HepG2 (cell line): ENCODE results near the gene VEGFB. TPM values are rescaled to one million over a fixed set of nuclear protein-coding genes. Genes with fewer than 3 reads are reported as not detected.

Source experiments
- BRD4 ChIP-seq: sonication (generic); formaldehyde crosslinking; IDR thresholded peaks from 2 replicates; pipeline ENCODE4 v1.4.0; 2020; ENCODE audit warnings: missing genetic modification reagents
- FLYWCH1 ChIP-seq: sonication (generic); formaldehyde crosslinking; IDR thresholded peaks from 2 replicates; pipeline ENCODE4 v1.8.1; 2023; ENCODE audit warnings: mild to moderate bottlenecking, missing genetic modification reagents
- MEF2D ChIP-seq: sonication (generic); formaldehyde crosslinking; IDR thresholded peaks from 2 replicates; pipeline ENCODE4 v1.5.1; 2020; ENCODE audit warnings: mild to moderate bottlenecking, missing genetic modification reagents
- MXI1 ChIP-seq: IDR thresholded peaks from 3 replicates; pipeline ENCODE4 v1.6.1; 2012; ENCODE audit warnings: low read depth, low read length, inconsistent platforms, borderline replicate concordance
- SP1 ChIP-seq, 2 experiments: fragments of 450-650 bp in 1 of 2; sonication (generic) in 1 of 2; formaldehyde crosslinking in 1 of 2; IDR thresholded peaks; 2 replicates each; pipeline versions ENCODE4 v1.4.0 to v1.6.1; 2016 to 2020; ENCODE audit warnings: missing genetic modification reagents in 1 of 2
- SYNCRIP ChIP-seq: fragments of 200-400 bp; formaldehyde crosslinking; IDR thresholded peaks from 2 replicates; pipeline ENCODE4 v1.6.1; 2018; ENCODE audit warnings: mild to moderate bottlenecking, low read depth, low read length; ENCODE audit not compliant: insufficient read depth
- ZNF225 ChIP-seq: sonication (generic); formaldehyde crosslinking; IDR thresholded peaks from 2 replicates; pipeline ENCODE4 v1.4.0; 2020; ENCODE audit warnings: mild to moderate bottlenecking, missing genetic modification reagents
- polyA plus RNA-seq, 8 experiments: library from polyadenylated mRNA; depleted of rRNA in 3 of 8; stranded (reverse) in 7 of 8; unstranded in 1 of 8; fragments of >200 nt; fragmentation: Illumina TruSeq in 4 of 8; extraction: Trizol in 4 of 8; gene quantifications; 2 replicates each; pipeline versions ENCODE4 v1.2.1 to v1.2.3, GENCODE V29; 2011 to 2016; ENCODE audit warnings: low read depth in 4 of 8, missing spikeins in 1 of 8, mixed read lengths in 1 of 8; ENCODE audit not compliant: insufficient read depth in 1 of 8
- total RNA-seq, 5 experiments: library from RNA; depleted of rRNA; stranded (reverse); fragments of >200 nt; fragmentation: Illumina TruSeq; extraction: Trizol; gene quantifications; 2 replicates each; pipeline ENCODE4 v1.2.3, GENCODE V29; 2016; ENCODE audit warnings: low read depth in 1 of 5
- TF ChIP-seq, protein P1 (sequence below): sonication (generic); formaldehyde crosslinking; IDR thresholded peaks from 2 replicates; pipeline ENCODE4 v1.4.0; 2020; ENCODE audit warnings: missing genetic modification reagents, borderline replicate concordance
- TF ChIP-seq, protein P2 (sequence below): sonication (generic); formaldehyde crosslinking; IDR thresholded peaks from 2 replicates; pipeline ENCODE4 v1.4.0; 2020; ENCODE audit warnings: missing genetic modification reagents
- TF ChIP-seq, protein P3 (sequence below): sonication (generic); IDR thresholded peaks from 2 replicates; pipeline ENCODE4 v1.6.1; 2016; ENCODE audit warnings: low read depth, borderline replicate concordance
- TF ChIP-seq, protein P4 (sequence below): sonication (generic); formaldehyde crosslinking; IDR thresholded peaks from 2 replicates; pipeline ENCODE4 v1.5.0; 2020; ENCODE audit warnings: missing genetic modification reagents
- TF ChIP-seq, protein P5 (sequence below), 2 experiments: sonication (generic) in 1 of 2; formaldehyde crosslinking in 1 of 2; IDR thresholded peaks; 2 replicates each; pipeline versions ENCODE4 v1.4.0 to v1.6.1; 2016 to 2020; ENCODE audit warnings: borderline replicate concordance in 1 of 2, low read depth in 1 of 2, mild to moderate bottlenecking in 1 of 2, missing genetic modification reagents in 1 of 2
- TF ChIP-seq, protein P6 (sequence below): sonication (generic); formaldehyde crosslinking; IDR thresholded peaks from 2 replicates; pipeline ENCODE4 v1.8.0; 2023; ENCODE audit warnings: mild to moderate bottlenecking, missing genetic modification reagents

Gene VEGFB
- total and polyA plus RNA-seq, 2 of the 13 experiments (the other 11 are each of a cell fraction or from before 2014, with no cell fraction given) = 9.0 to 11.3 TPM

DNA sequence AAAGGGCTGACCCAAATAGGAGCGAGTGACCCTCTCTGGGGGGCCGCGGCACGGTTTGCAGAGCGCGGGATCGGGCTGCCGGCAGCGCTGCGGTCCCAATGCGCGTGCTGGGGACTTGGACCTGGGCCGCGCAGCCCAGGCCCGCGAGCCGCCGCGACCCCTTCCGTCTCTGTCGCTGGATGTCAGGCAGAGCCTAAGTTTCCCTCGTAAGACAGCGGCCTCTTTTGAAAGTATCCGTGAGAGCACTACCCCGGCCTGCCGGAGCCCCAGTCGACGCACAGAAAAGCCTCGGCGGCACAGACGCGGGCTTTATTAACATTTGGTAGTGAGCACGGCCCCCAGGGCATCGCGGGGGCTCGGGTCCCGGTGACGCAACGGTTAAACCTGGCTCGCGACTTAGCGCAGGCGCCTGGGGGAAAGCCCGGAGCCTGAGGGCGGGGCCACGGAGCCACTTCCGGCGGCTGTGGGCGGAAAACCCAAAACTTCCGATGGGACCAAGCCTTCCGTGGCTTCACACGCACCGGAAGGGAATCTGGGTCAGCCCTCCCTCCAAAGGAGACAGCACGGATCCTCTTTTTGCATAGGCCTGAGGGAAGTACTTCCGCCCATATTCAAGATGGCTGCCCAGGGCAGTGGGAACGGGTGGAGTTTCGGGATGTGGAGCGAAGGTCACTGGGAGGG lies 35.3 kb downstream of the VEGFB start (continued):
- TF ChIP-seq, protein P1, sequence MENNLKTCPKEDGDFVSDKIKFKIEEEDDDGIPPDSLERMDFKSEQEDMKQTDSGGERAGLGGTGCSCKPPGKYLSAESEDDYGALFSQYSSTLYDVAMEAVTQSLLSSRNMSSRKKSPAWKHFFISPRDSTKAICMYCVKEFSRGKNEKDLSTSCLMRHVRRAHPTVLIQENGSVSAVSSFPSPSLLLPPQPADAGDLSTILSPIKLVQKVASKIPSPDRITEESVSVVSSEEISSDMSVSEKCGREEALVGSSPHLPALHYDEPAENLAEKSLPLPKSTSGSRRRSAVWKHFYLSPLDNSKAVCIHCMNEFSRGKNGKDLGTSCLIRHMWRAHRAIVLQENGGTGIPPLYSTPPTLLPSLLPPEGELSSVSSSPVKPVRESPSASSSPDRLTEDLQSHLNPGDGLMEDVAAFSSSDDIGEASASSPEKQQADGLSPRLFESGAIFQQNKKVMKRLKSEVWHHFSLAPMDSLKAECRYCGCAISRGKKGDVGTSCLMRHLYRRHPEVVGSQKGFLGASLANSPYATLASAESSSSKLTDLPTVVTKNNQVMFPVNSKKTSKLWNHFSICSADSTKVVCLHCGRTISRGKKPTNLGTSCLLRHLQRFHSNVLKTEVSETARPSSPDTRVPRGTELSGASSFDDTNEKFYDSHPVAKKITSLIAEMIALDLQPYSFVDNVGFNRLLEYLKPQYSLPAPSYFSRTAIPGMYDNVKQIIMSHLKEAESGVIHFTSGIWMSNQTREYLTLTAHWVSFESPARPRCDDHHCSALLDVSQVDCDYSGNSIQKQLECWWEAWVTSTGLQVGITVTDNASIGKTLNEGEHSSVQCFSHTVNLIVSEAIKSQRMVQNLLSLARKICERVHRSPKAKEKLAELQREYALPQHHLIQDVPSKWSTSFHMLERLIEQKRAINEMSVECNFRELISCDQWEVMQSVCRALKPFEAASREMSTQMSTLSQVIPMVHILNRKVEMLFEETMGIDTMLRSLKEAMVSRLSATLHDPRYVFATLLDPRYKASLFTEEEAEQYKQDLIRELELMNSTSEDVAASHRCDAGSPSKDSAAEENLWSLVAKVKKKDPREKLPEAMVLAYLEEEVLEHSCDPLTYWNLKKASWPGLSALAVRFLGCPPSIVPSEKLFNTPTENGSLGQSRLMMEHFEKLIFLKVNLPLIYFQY (CRISPR knock-in tag) = peak; percentile 45; the same call in 1 of the 2 replicates
- TF ChIP-seq, protein P2, sequence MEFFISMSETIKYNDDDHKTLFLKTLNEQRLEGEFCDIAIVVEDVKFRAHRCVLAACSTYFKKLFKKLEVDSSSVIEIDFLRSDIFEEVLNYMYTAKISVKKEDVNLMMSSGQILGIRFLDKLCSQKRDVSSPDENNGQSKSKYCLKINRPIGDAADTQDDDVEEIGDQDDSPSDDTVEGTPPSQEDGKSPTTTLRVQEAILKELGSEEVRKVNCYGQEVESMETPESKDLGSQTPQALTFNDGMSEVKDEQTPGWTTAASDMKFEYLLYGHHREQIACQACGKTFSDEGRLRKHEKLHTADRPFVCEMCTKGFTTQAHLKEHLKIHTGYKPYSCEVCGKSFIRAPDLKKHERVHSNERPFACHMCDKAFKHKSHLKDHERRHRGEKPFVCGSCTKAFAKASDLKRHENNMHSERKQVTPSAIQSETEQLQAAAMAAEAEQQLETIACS = peak; percentile 71; the same call in 1 of the 2 replicates
- no peak for TF ChIP-seq FLYWCH1 (CRISPR knock-in tag)
- no peak for TF ChIP-seq ZNF225 (CRISPR knock-in tag)
- TF ChIP-seq, protein P3, sequence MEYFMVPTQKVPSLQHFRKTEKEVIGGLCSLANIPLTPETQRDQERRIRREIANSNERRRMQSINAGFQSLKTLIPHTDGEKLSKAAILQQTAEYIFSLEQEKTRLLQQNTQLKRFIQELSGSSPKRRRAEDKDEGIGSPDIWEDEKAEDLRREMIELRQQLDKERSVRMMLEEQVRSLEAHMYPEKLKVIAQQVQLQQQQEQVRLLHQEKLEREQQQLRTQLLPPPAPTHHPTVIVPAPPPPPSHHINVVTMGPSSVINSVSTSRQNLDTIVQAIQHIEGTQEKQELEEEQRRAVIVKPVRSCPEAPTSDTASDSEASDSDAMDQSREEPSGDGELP = no peak
- TF ChIP-seq, protein P4, sequence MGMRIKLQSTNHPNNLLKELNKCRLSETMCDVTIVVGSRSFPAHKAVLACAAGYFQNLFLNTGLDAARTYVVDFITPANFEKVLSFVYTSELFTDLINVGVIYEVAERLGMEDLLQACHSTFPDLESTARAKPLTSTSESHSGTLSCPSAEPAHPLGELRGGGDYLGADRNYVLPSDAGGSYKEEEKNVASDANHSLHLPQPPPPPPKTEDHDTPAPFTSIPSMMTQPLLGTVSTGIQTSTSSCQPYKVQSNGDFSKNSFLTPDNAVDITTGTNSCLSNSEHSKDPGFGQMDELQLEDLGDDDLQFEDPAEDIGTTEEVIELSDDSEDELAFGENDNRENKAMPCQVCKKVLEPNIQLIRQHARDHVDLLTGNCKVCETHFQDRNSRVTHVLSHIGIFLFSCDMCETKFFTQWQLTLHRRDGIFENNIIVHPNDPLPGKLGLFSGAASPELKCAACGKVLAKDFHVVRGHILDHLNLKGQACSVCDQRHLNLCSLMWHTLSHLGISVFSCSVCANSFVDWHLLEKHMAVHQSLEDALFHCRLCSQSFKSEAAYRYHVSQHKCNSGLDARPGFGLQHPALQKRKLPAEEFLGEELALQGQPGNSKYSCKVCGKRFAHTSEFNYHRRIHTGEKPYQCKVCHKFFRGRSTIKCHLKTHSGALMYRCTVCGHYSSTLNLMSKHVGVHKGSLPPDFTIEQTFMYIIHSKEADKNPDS (CRISPR knock-in tag) = no peak; the same call in 1 of the 2 replicates
- TF ChIP-seq, protein P5, sequence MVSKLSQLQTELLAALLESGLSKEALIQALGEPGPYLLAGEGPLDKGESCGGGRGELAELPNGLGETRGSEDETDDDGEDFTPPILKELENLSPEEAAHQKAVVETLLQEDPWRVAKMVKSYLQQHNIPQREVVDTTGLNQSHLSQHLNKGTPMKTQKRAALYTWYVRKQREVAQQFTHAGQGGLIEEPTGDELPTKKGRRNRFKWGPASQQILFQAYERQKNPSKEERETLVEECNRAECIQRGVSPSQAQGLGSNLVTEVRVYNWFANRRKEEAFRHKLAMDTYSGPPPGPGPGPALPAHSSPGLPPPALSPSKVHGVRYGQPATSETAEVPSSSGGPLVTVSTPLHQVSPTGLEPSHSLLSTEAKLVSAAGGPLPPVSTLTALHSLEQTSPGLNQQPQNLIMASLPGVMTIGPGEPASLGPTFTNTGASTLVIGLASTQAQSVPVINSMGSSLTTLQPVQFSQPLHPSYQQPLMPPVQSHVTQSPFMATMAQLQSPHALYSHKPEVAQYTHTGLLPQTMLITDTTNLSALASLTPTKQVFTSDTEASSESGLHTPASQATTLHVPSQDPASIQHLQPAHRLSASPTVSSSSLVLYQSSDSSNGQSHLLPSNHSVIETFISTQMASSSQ (IDR thresholded peaks at IDR 0.05; ENCODE audit: low read depth) = peak; percentile 38; the same call in 1 of the 2 replicates
- TF ChIP-seq, protein P5 (CRISPR knock-in tag; IDR thresholded peaks at IDR 0.05; ENCODE audit: borderline replicate concordance) = no peak; the same call in 1 of the 2 replicates
- TF ChIP-seq SP1 (IDR thresholded peaks at IDR 0.05) = no peak
- TF ChIP-seq SP1 (CRISPR knock-in tag; IDR thresholded peaks at IDR 0.05) = peak; percentile 91
- TF ChIP-seq, protein P6, sequence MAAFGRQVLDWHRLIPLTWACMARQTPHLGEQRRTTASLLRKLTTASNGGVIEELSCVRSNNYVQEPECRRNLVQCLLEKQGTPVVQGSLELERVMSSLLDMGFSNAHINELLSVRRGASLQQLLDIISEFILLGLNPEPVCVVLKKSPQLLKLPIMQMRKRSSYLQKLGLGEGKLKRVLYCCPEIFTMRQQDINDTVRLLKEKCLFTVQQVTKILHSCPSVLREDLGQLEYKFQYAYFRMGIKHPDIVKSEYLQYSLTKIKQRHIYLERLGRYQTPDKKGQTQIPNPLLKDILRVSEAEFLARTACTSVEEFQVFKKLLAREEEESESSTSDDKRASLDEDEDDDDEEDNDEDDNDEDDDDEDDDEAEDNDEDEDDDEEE = no peak
- peak; percentile 29; the same call in 1 of the 2 replicates for TF ChIP-seq BRD4
- TF ChIP-seq SYNCRIP = no peak
- peak; percentile 79 for TF ChIP-seq MEF2D (CRISPR knock-in tag)
- TF ChIP-seq MXI1 = peak; percentile 39; the same call in 1 of the 3 replicates
